Measurements from ENCODE around the gene GAMT.

Gene GAMT

GRCh38 chr19:1365319-1366269 is 35.7 kb downstream of the GAMT start:
- no peak for DNase-seq (ENCODE audit: low read depth)

- DNase-seq (ENCODE audit: low read depth) = no peak
Observed at GRCh38 chr19:1364070-1364704, 37.2 kb downstream of the GAMT start.

GRCh38 chr19:1363599-1363998 is 37.7 kb downstream of the GAMT start:
- DNase-seq (ENCODE audit: low read depth) = no peak

GRCh38 chr19:1362387-1363257 is 38.7 kb downstream of the GAMT start:
- DNase-seq (ENCODE audit: low read depth) = no peak

- no peak for DNase-seq (ENCODE audit: low read depth)
Observed at GRCh38 chr19:1361601-1362386, 39.5 kb downstream of the GAMT start.

- DNase-seq (ENCODE audit: low read depth) = no peak
Observed at GRCh38 chr19:1360818-1361461, 40.4 kb downstream of the GAMT start.

- no peak for DNase-seq (ENCODE audit: low read depth)
Observed at GRCh38 chr19:1360126-1360817, 41.1 kb downstream of the GAMT start.

GRCh38 chr19:1357531-1358109 is 43.7 kb downstream of the GAMT start:
- DNase-seq (ENCODE audit: low read depth) = no peak

- DNase-seq (ENCODE audit: low read depth) = no peak
Observed at GRCh38 chr19:1356508-1356865, 44.9 kb downstream of the GAMT start.

GRCh38 chr19:1355568-1356507 is 45.5 kb downstream of the GAMT start:
- DNase-seq (ENCODE audit: low read depth) = no peak

GRCh38 chr19:1354970-1355567 is 46.3 kb downstream of the GAMT start:
- DNase-seq (ENCODE audit: low read depth) = peak; percentile 29

- DNase-seq (ENCODE audit: low read depth) = no peak
Observed at GRCh38 chr19:1353144-1353543, 48.2 kb downstream of the GAMT start.

- DNase-seq (ENCODE audit: low read depth) = no peak
Observed at GRCh38 chr19:1351381-1351851, 49.9 kb downstream of the GAMT start.

- DNase-seq (ENCODE audit: low read depth) = no peak
Observed at GRCh38 chr19:1350867-1351266, 50.5 kb downstream of the GAMT start.

GRCh38 chr19:1349211-1349610 is 52.1 kb downstream of the GAMT start:
- DNase-seq (ENCODE audit: low read depth) = no peak

Measured in activated T-cell treated with anti-CD3 and anti-CD28 coated beads for 1 hour (primary cell).